ENCODE results near the gene RAB1B.

Gene RAB1B

DNA sequence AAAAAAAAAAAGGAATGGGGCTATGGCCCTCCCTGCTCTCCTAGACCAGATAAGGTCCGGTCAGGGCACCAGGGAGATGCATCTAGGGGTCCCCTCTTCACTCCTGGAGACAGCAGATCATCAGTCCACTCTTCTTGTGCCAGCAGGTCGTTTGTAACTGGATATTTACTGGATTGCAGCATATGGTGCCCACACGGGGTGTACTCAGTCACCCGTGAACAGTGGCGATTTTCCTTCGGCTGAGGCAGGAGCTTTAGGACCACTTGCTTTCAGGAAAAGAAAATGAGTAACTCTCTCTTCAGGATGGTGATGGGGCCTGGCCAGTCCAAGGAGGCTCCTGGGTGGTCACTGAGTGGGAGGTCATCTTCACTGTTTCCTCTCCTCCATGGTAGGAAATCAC, 38.3 kb upstream of the RAB1B start:
- H3F3A ChIP-seq (ENCODE audit: low read depth): no peaks in the 10 kb centered on the region
- no peak overlapping the region for H3K4me3 ChIP-seq (ENCODE audit: low read length, poor library complexity, severe bottlenecking)
- H3K9me2 ChIP-seq (replicated peaks; ENCODE audit: low read depth, low read length): no peaks in the 10 kb centered on the region

GRCh38 chr11:66230978-66231377, 37.5 kb upstream of the RAB1B start:
- no peaks in the 10 kb centered on the region for H3K9me2 ChIP-seq (replicated peaks; ENCODE audit: low read depth, low read length)
- no peaks in the 10 kb centered on the region for H3K27me3 ChIP-seq (ENCODE audit: insufficient read depth, low read length, poor library complexity, severe bottlenecking)
- no peaks in the 10 kb centered on the region for H4K20me1 ChIP-seq (ENCODE audit: insufficient read depth, low read length, poor library complexity, severe bottlenecking)
- H3K36me3 ChIP-seq (ENCODE audit: insufficient read depth, low read length): no peaks in the 10 kb centered on the region
- H2AFZ ChIP-seq (ENCODE audit: low read length): no peak overlapping the region
- H3F3A ChIP-seq (ENCODE audit: low read depth): no peaks in the 10 kb centered on the region
- H3K4me3 ChIP-seq (ENCODE audit: low read length, poor library complexity, severe bottlenecking): no peak overlapping the region
- TF ChIP-seq CTCF (conservative IDR thresholded peaks at IDR 0.05; ENCODE audit: low read length) (no peak), EZH2phosphoT487 (IDR thresholded peaks at IDR 0.05; ENCODE audit: borderline replicate concordance) (no peak)
- H3K4me1 ChIP-seq (ENCODE audit: insufficient read depth, low read length, poor library complexity, severe bottlenecking): no peaks in the 10 kb centered on the region
- no peak overlapping the region for H3K4me2 ChIP-seq (ENCODE audit: low read depth, low read length, poor library complexity, severe bottlenecking)
- H3K9ac ChIP-seq (ENCODE audit: low read depth, low read length, poor library complexity, severe bottlenecking): no peak overlapping the region
- no peaks in the 10 kb centered on the region for H3K79me2 ChIP-seq (ENCODE audit: insufficient read depth, low read length)
- no peaks in the 10 kb centered on the region for H3K9me3 ChIP-seq (ENCODE audit: insufficient read depth, low read depth, low read length)

More for the DNA sequence above, 38.3 kb upstream of the RAB1B start:
- no peaks in the 10 kb centered on the region for H3K4me1 ChIP-seq (ENCODE audit: insufficient read depth, low read length, poor library complexity, severe bottlenecking)
- no peak for TF ChIP-seq CTCF (conservative IDR thresholded peaks at IDR 0.05; ENCODE audit: low read length)
- no peak for TF ChIP-seq EZH2phosphoT487 (IDR thresholded peaks at IDR 0.05; ENCODE audit: borderline replicate concordance)
- H2AFZ ChIP-seq (ENCODE audit: low read length): no peak overlapping the region
- no peaks in the 10 kb centered on the region for H3K79me2 ChIP-seq (ENCODE audit: insufficient read depth, low read length)
- no peak overlapping the region for H3K9ac ChIP-seq (ENCODE audit: low read depth, low read length, poor library complexity, severe bottlenecking)
- H3K27me3 ChIP-seq (ENCODE audit: insufficient read depth, low read length, poor library complexity, severe bottlenecking): no peaks in the 10 kb centered on the region
- no peaks in the 10 kb centered on the region for H3K36me3 ChIP-seq (ENCODE audit: insufficient read depth, low read length)
- H3K4me2 ChIP-seq (ENCODE audit: low read depth, low read length, poor library complexity, severe bottlenecking): no peak overlapping the region
- H4K20me1 ChIP-seq (ENCODE audit: insufficient read depth, low read length, poor library complexity, severe bottlenecking): no peaks in the 10 kb centered on the region
- H3K9me3 ChIP-seq (ENCODE audit: insufficient read depth, low read depth, low read length): no peaks in the 10 kb centered on the region

GRCh38 chr11:66231561-66231960, 36.9 kb upstream of the RAB1B start:
- no peak overlapping the region for H3K9ac ChIP-seq (ENCODE audit: low read depth, low read length, poor library complexity, severe bottlenecking)
- H3K4me2 ChIP-seq (ENCODE audit: low read depth, low read length, poor library complexity, severe bottlenecking): no peak overlapping the region
- no peak overlapping the region for H2AFZ ChIP-seq (ENCODE audit: low read length)
- no peak overlapping the region for H3K4me3 ChIP-seq (ENCODE audit: low read length, poor library complexity, severe bottlenecking)
- no peaks in the 10 kb centered on the region for H4K20me1 ChIP-seq (ENCODE audit: insufficient read depth, low read length, poor library complexity, severe bottlenecking)
- no peaks in the 10 kb centered on the region for H3K4me1 ChIP-seq (ENCODE audit: insufficient read depth, low read length, poor library complexity, severe bottlenecking)
- no peak for TF ChIP-seq EZH2phosphoT487 (IDR thresholded peaks at IDR 0.05; ENCODE audit: borderline replicate concordance)
- no peak for TF ChIP-seq CTCF (conservative IDR thresholded peaks at IDR 0.05; ENCODE audit: low read length)
- H3K9me2 ChIP-seq (replicated peaks; ENCODE audit: low read depth, low read length): no peaks in the 10 kb centered on the region
- H3K9me3 ChIP-seq (ENCODE audit: insufficient read depth, low read depth, low read length): no peaks in the 10 kb centered on the region
- no peaks in the 10 kb centered on the region for H3F3A ChIP-seq (ENCODE audit: low read depth)
- no peaks in the 10 kb centered on the region for H3K27me3 ChIP-seq (ENCODE audit: insufficient read depth, low read length, poor library complexity, severe bottlenecking)
- no peaks in the 10 kb centered on the region for H3K36me3 ChIP-seq (ENCODE audit: insufficient read depth, low read length)
- H3K79me2 ChIP-seq (ENCODE audit: insufficient read depth, low read length): no peaks in the 10 kb centered on the region

Data from Loucy (cell line).